ENCODE results near the gene LINC00632. TPM values are rescaled to one million over a fixed set of nuclear protein-coding genes. Genes with fewer than 3 reads are reported as not detected.

The LINC00632 gene
- total and polyA plus RNA-seq, 4 donors: 0.57 to 106 (median 56.5) TPM

GRCh38 chrX:140822861-140823260, 113.3 kb downstream of the LINC00632 start:
- no peaks in the 10 kb centered on the region for H3K4me1 ChIP-seq (ENCODE audit: control insufficient read depth in 5 of 5, insufficient read depth in 5 of 5, low read length in 5 of 5)
- H3K27ac ChIP-seq (ENCODE audit: low read depth in 1 of 2, low read length in 1 of 2): no peak overlapping the region
- H3K9me3 ChIP-seq (ENCODE audit: control insufficient read depth in 4 of 4, insufficient read depth in 3 of 4, low read length in 3 of 4): no peaks in the 10 kb centered on the region
- ATAC-seq (ENCODE audit: insufficient read depth, low FRiP score): no peak
- no peak for DNase-seq
- 29 to 50% methylated on average over 3 of the region's 3 CpGs for WGBS, 2 donors
- no peak overlapping the region for H3K4me3 ChIP-seq
- no peaks in the 10 kb centered on the region for H3K36me3 ChIP-seq (ENCODE audit: control insufficient read depth in 4 of 4, insufficient read depth in 4 of 4, low read length in 4 of 4)
- H3K9ac ChIP-seq (ENCODE audit: insufficient read depth in 1 of 2, low read length in 2 of 2): no peak overlapping the region
- TF ChIP-seq CTCF (IDR thresholded peaks at IDR 0.05; ENCODE audit: control extremely low read depth, extremely low read depth): no peak
- H3K27me3 ChIP-seq (ENCODE audit: control insufficient read depth in 3 of 3, insufficient read depth in 3 of 3, low read length in 2 of 3): no peaks in the 10 kb centered on the region

GRCh38 chrX:140836874-140837273, 127.3 kb downstream of the LINC00632 start:
- no peak for ATAC-seq (ENCODE audit: insufficient read depth, low FRiP score)

More at GRCh38 chrX:140836874-140837273, 127.3 kb downstream of the LINC00632 start:
- no peak overlapping the region for H3K27ac ChIP-seq (ENCODE audit: low read depth in 1 of 2, low read length in 1 of 2)
- no peak overlapping the region for H3K9ac ChIP-seq (ENCODE audit: insufficient read depth in 1 of 2, low read length in 2 of 2)
- H3K36me3 ChIP-seq (ENCODE audit: control insufficient read depth in 4 of 4, insufficient read depth in 4 of 4, low read length in 4 of 4): no peaks in the 10 kb centered on the region
- no peak overlapping the region for H3K4me3 ChIP-seq
- WGBS, 2 donors: 32 to 63% methylated on average over 2 of the region's 2 CpGs
- TF ChIP-seq CTCF (IDR thresholded peaks at IDR 0.05; ENCODE audit: control extremely low read depth, extremely low read depth): no peak
- peaks cover 0 to 2% (median 0%) of the 10 kb centered on the region in 4 donors for H3K9me3 ChIP-seq (ENCODE audit: control insufficient read depth in 4 of 4, insufficient read depth in 3 of 4, low read length in 3 of 4)
- no peaks in the 10 kb centered on the region for H3K4me1 ChIP-seq (ENCODE audit: control insufficient read depth in 5 of 5, insufficient read depth in 5 of 5, low read length in 5 of 5)
- DNase-seq: no peak
- H3K27me3 ChIP-seq (ENCODE audit: control insufficient read depth in 3 of 3, insufficient read depth in 3 of 3, low read length in 2 of 3): peaks cover 0 to 3% (median 3%) of the 10 kb centered on the region in 3 donors

Other genes with a start within 250 kb of the LINC00632 start
- under 1 TPM in 1 of 2 donors, not detected in 1; 0.09 TPM for gene SOX3, start 204.7 kb upstream of the LINC00632 start, total RNA-seq
- gene SOX3, start 204.7 kb upstream of the LINC00632 start, polyA plus RNA-seq: not detected

All from lung (tissue), 12 donors.